HEK293 (cell line): ENCODE results near the gene VCX3A.

Experiments
- CTCF ChIA-PET: fragments of 350-600 bp; formaldehyde crosslinking; extraction: SDS; loops from one replicate; lab custom pipeline; 2021; ENCODE audit warnings: antibody characterized with exemption; lab: Yijun Ruan, JAX
- POLR2A ChIA-PET: fragments of 300-600 bp; formaldehyde crosslinking; extraction: SDS; loops from one replicate; lab custom pipeline; 2020; ENCODE audit warnings: antibody characterized with exemption, inconsistent platforms; lab: Yijun Ruan, JAX
- H3K27ac ChIP-seq: fragments of 200-500 bp; sonication (Bioruptor generic); 2 replicates; pipeline ENCODE4 v1.5.1; 2014; ENCODE audit warnings: low read depth, low read length, control low read depth, inconsistent platforms; ENCODE audit errors: extremely low read depth
- H3K36me3 ChIP-seq, 2 experiments: fragments of 200-500 bp in 1 of 2; sonication (Bioruptor generic) in 1 of 2; 1 replicate in 1 of 2; 2 replicates in 1 of 2; pipeline ENCODE4 v1.5.1; 2014 to 2017; ENCODE audit warnings: inconsistent platforms in 2 of 2, low read length in 2 of 2; ENCODE audit not compliant: control insufficient read depth in 2 of 2, insufficient read depth in 1 of 2
- H3K4me1 ChIP-seq: fragments of 200-500 bp; sonication (Bioruptor generic); 2 replicates; pipeline ENCODE4 v1.5.1; 2014; ENCODE audit warnings: mild to moderate bottlenecking, low read length, inconsistent platforms; ENCODE audit not compliant: control insufficient read depth, insufficient read depth
- H3K4me3 ChIP-seq: 2 replicates; pipeline ENCODE4 v1.5.1; 2011; ENCODE audit warnings: low read depth, mild to moderate bottlenecking, control low read depth, low read length, moderate library complexity
- H3K9me3 ChIP-seq: fragments of 200-500 bp; sonication (Bioruptor generic); 2 replicates; pipeline ENCODE4 v1.5.1; 2014; ENCODE audit warnings: low read depth, low read length, inconsistent platforms; ENCODE audit not compliant: control insufficient read depth, insufficient read depth
- GLI2 ChIP-seq: fragments of 450-650 bp; formaldehyde crosslinking; IDR thresholded peaks from 2 replicates; pipeline ENCODE4; 2017; ENCODE audit warnings: missing biosample characterization, missing genetic modification characterization, low read depth, borderline replicate concordance
- HOXA7 ChIP-seq: sonication (generic); formaldehyde crosslinking; IDR thresholded peaks from 2 replicates; pipeline ENCODE4 v1.8.1; 2022; ENCODE audit warnings: missing genetic modification reagents, borderline replicate concordance
- REPIN1 ChIP-seq: fragments of 450-650 bp; formaldehyde crosslinking; IDR thresholded peaks from 2 replicates; pipeline ENCODE4 v1.5.1; 2017; ENCODE audit warnings: missing biosample characterization, missing genetic modification characterization, low read depth
- SCRT1 ChIP-seq: fragments of 450-650 bp; formaldehyde crosslinking; IDR thresholded peaks from 2 replicates; pipeline ENCODE4 v1.5.1; 2016; ENCODE audit warnings: missing biosample characterization, missing genetic modification characterization, borderline replicate concordance
- SETDB1 ChIP-seq: IDR thresholded peaks from one replicate; pipeline ENCODE4 v1.6.1; 2017; ENCODE audit warnings: mild to moderate bottlenecking, low read length, moderate library complexity, mixed read lengths; ENCODE audit not compliant: insufficient read length
- ZBTB48 ChIP-seq: fragments of 450-650 bp; formaldehyde crosslinking; IDR thresholded peaks from 2 replicates; pipeline ENCODE4 v1.5.1; 2016; ENCODE audit warnings: missing biosample characterization, missing genetic modification characterization
- ZNF146 ChIP-seq: fragments of 450-650 bp; formaldehyde crosslinking; IDR thresholded peaks from 2 replicates; pipeline ENCODE4 v1.5.1; 2016; ENCODE audit warnings: missing biosample characterization, missing genetic modification characterization
- ZNF184 ChIP-seq: fragments of 450-650 bp; IDR thresholded peaks from 2 replicates; pipeline ENCODE4 v1.5.1; 2018; ENCODE audit warnings: missing biosample characterization, mild to moderate bottlenecking, missing genetic modification characterization
- ZNF2 ChIP-seq: fragments of 450-650 bp; formaldehyde crosslinking; IDR thresholded peaks from 2 replicates; pipeline ENCODE4 v1.5.1; 2016; ENCODE audit warnings: missing biosample characterization, missing genetic modification characterization
- ZNF202 ChIP-seq: fragments of 450-650 bp; formaldehyde crosslinking; IDR thresholded peaks from 2 replicates; pipeline ENCODE4 v1.5.1; 2016; ENCODE audit warnings: missing biosample characterization, missing genetic modification characterization, borderline replicate concordance
- ZNF311 ChIP-seq: fragments of 450-650 bp; formaldehyde crosslinking; IDR thresholded peaks from 2 replicates; pipeline ENCODE4 v1.5.1; 2017; ENCODE audit warnings: missing biosample characterization, missing genetic modification characterization, borderline replicate concordance
- ZNF555 ChIP-seq: fragments of 450-650 bp; formaldehyde crosslinking; conservative IDR thresholded peaks from 2 replicates; pipeline ENCODE4 v1.5.1; 2017; ENCODE audit warnings: missing biosample characterization, mild to moderate bottlenecking, missing genetic modification characterization, inconsistent platforms
- ZNF558 ChIP-seq: fragments of 450-650 bp; formaldehyde crosslinking; IDR thresholded peaks from 2 replicates; pipeline ENCODE4 v1.5.1; 2016; ENCODE audit warnings: missing biosample characterization, missing genetic modification characterization
- ZNF571 ChIP-seq: fragments of 450-650 bp; formaldehyde crosslinking; IDR thresholded peaks from 2 replicates; pipeline ENCODE4 v1.5.0; 2017; ENCODE audit warnings: missing biosample characterization, missing genetic modification characterization
- ZNF623 ChIP-seq: fragments of 450-650 bp; formaldehyde crosslinking; IDR thresholded peaks from 2 replicates; pipeline ENCODE4 v1.5.1; 2016; ENCODE audit warnings: missing biosample characterization, missing genetic modification characterization
- ZNF670 ChIP-seq: fragments of 450-650 bp; formaldehyde crosslinking; IDR thresholded peaks from 2 replicates; pipeline ENCODE4 v1.5.1; 2016; ENCODE audit warnings: missing biosample characterization, missing genetic modification characterization, low read depth
- ZNF701 ChIP-seq: fragments of 450-650 bp; formaldehyde crosslinking; IDR thresholded peaks from 2 replicates; pipeline ENCODE4 v1.5.1; 2016; ENCODE audit warnings: missing biosample characterization, missing genetic modification characterization
- ZNF747 ChIP-seq: fragments of 450-650 bp; formaldehyde crosslinking; IDR thresholded peaks from 2 replicates; pipeline ENCODE4 v1.5.1; 2016; ENCODE audit warnings: missing biosample characterization, missing genetic modification characterization
- ZNF837 ChIP-seq: fragments of 450-650 bp; formaldehyde crosslinking; IDR thresholded peaks from 2 replicates; pipeline ENCODE4 v1.5.1; 2016; ENCODE audit warnings: missing biosample characterization, missing genetic modification characterization
- ZXDB ChIP-seq: fragments of 450-650 bp; formaldehyde crosslinking; IDR thresholded peaks from 2 replicates; pipeline ENCODE4 v1.5.1; 2016; ENCODE audit warnings: missing biosample characterization, missing genetic modification characterization
- TF ChIP-seq, protein P1 (sequence below): fragments of 450-650 bp; formaldehyde crosslinking; IDR thresholded peaks from 2 replicates; pipeline ENCODE4 v1.5.1; 2017; ENCODE audit warnings: missing biosample characterization, missing genetic modification characterization
- TF ChIP-seq, protein P2 (sequence below): fragments of 450-650 bp; formaldehyde crosslinking; IDR thresholded peaks from 2 replicates; pipeline ENCODE4; 2016; ENCODE audit warnings: missing biosample characterization, missing genetic modification characterization
- TF ChIP-seq, protein P3 (sequence below): fragments of 450-650 bp; formaldehyde crosslinking; IDR thresholded peaks from 2 replicates; pipeline ENCODE4 v1.5.1; 2016; ENCODE audit warnings: missing biosample characterization, missing genetic modification characterization
- TF ChIP-seq, protein P4 (sequence below): fragments of 450-650 bp; formaldehyde crosslinking; IDR thresholded peaks from 2 replicates; pipeline ENCODE4 v1.5.0; 2017; ENCODE audit warnings: missing biosample characterization, missing genetic modification characterization, borderline replicate concordance
- TF ChIP-seq, protein P5 (sequence below): fragments of 450-650 bp; formaldehyde crosslinking; IDR thresholded peaks from 2 replicates; pipeline ENCODE4 v1.5.1; 2016; ENCODE audit warnings: missing biosample characterization, missing genetic modification characterization

The VCX3A gene

DNA sequence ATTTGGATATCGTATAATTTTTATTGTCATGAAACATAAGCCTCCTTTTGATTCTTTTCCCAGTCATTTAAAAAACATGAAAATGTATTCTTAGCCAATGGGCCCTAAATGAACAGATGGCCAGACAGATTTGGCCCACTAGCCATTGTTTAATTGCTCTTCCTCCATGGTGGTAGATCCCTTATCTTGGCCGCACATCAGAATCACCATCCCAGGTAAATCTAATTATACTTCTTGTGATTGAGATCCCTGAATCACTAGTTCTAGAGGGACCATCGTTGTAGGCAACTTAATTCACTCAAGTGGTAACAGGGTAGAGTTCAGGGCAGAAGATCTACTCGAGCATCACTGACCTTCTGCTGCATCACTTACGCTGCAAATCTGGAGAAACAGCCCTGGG lies 24.1 kb upstream of the VCX3A start:
- H3K27ac ChIP-seq: no peak overlapping the region
- H3K36me3 ChIP-seq: no peaks in the 10 kb centered on the region
- POLR2A ChIA-PET: no interaction called here
- no peak overlapping the region for H3K4me3 ChIP-seq
- no peaks in the 10 kb centered on the region for H3K4me1 ChIP-seq
- no peaks in the 10 kb centered on the region for H3K9me3 ChIP-seq
- TF ChIP-seq ZNF184 (tag by site-specific recombination) (no peak), ZBTB48 (no peak), ZNF837 (tag by site-specific recombination) (no peak), ZXDB (tag by site-specific recombination) (no peak), GLI2 (tag by site-specific recombination) (no peak), ZNF747 (tag by site-specific recombination) (no peak), SCRT1 (tag by site-specific recombination) (no peak), ZNF202 (no peak)
- TF ChIP-seq, all 188 proteins: peak for 0
- CTCF ChIA-PET: no interaction called here

DNA sequence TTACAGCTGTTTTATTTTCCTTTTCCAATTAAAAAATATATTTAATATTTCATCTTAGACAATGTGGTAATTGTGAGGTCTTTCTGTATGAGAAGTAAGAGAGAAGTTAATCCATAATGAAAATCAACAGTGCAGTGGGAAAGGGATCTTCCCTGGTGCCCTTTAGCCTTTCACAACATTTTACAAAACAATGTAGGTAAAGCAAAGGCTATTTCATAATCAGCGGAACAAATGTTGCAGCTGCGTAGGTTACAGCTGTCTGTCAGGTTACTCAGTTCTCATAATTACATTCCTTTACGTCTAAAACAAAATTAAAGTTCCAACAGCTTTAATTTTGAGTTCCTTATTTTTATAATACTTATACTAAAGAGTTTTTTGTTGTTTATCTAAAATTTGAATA lies 22.8 kb upstream of the VCX3A start:
- Histone ChIP-seq H3K36me3 (no peaks in the 10 kb centered on the region), H3K4me3 (no peak overlapping the region), H3K27ac (no peak overlapping the region), H3K4me1 (no peaks in the 10 kb centered on the region), H3K9me3 (no peaks in the 10 kb centered on the region)
- ChIA-PET CTCF (no interaction called here), POLR2A (no interaction called here)
- TF ChIP-seq, protein P1, sequence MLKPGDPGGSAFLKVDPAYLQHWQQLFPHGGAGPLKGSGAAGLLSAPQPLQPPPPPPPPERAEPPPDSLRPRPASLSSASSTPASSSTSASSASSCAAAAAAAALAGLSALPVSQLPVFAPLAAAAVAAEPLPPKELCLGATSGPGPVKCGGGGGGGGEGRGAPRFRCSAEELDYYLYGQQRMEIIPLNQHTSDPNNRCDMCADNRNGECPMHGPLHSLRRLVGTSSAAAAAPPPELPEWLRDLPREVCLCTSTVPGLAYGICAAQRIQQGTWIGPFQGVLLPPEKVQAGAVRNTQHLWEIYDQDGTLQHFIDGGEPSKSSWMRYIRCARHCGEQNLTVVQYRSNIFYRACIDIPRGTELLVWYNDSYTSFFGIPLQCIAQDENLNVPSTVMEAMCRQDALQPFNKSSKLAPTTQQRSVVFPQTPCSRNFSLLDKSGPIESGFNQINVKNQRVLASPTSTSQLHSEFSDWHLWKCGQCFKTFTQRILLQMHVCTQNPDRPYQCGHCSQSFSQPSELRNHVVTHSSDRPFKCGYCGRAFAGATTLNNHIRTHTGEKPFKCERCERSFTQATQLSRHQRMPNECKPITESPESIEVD (tag by site-specific recombination): no peak
- no peak for TF ChIP-seq REPIN1 (tag by site-specific recombination)
- TF ChIP-seq ZNF623: no peak
- no peak for TF ChIP-seq ZNF2 (tag by site-specific recombination)
- TF ChIP-seq ZNF555 (tag by site-specific recombination): no peak
- no peak for TF ChIP-seq ZNF670 (tag by site-specific recombination)
- TF ChIP-seq, protein P2, sequence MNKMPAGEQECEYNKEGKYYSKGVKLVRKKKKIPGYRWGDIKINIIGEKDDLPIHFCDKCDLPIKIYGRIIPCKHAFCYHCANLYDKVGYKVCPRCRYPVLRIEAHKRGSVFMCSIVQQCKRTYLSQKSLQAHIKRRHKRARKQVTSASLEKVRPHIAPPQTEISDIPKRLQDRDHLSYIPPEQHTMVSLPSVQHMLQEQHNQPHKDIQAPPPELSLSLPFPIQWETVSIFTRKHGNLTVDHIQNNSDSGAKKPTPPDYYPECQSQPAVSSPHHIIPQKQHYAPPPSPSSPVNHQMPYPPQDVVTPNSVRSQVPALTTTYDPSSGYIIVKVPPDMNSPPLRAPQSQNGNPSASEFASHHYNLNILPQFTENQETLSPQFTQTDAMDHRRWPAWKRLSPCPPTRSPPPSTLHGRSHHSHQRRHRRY: no peak
- TF ChIP-seq, protein P3, sequence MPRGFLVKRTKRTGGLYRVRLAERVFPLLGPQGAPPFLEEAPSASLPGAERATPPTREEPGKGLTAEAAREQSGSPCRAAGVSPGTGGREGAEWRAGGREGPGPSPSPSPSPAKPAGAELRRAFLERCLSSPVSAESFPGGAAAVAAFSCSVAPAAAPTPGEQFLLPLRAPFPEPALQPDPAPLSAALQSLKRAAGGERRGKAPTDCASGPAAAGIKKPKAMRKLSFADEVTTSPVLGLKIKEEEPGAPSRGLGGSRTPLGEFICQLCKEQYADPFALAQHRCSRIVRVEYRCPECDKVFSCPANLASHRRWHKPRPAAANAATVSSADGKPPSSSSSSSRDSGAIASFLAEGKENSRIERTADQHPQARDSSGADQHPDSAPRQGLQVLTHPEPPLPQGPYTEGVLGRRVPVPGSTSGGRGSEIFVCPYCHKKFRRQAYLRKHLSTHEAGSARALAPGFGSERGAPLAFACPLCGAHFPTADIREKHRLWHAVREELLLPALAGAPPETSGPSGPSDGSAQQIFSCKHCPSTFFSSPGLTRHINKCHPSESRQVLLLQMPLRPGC (tag by site-specific recombination): no peak
- no peak for TF ChIP-seq ZNF146 (tag by site-specific recombination)
- no peak for TF ChIP-seq ZNF571 (tag by site-specific recombination)
- no peak for TF ChIP-seq GLI2 (tag by site-specific recombination)
- TF ChIP-seq ZNF311 (tag by site-specific recombination): no peak
- TF ChIP-seq ZNF701 (tag by site-specific recombination): no peak
- no peak for TF ChIP-seq SETDB1
- TF ChIP-seq, protein P4, sequence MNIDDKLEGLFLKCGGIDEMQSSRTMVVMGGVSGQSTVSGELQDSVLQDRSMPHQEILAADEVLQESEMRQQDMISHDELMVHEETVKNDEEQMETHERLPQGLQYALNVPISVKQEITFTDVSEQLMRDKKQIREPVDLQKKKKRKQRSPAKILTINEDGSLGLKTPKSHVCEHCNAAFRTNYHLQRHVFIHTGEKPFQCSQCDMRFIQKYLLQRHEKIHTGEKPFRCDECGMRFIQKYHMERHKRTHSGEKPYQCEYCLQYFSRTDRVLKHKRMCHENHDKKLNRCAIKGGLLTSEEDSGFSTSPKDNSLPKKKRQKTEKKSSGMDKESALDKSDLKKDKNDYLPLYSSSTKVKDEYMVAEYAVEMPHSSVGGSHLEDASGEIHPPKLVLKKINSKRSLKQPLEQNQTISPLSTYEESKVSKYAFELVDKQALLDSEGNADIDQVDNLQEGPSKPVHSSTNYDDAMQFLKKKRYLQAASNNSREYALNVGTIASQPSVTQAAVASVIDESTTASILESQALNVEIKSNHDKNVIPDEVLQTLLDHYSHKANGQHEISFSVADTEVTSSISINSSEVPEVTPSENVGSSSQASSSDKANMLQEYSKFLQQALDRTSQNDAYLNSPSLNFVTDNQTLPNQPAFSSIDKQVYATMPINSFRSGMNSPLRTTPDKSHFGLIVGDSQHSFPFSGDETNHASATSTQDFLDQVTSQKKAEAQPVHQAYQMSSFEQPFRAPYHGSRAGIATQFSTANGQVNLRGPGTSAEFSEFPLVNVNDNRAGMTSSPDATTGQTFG (tag by site-specific recombination): no peak
- TF ChIP-seq, protein P5, sequence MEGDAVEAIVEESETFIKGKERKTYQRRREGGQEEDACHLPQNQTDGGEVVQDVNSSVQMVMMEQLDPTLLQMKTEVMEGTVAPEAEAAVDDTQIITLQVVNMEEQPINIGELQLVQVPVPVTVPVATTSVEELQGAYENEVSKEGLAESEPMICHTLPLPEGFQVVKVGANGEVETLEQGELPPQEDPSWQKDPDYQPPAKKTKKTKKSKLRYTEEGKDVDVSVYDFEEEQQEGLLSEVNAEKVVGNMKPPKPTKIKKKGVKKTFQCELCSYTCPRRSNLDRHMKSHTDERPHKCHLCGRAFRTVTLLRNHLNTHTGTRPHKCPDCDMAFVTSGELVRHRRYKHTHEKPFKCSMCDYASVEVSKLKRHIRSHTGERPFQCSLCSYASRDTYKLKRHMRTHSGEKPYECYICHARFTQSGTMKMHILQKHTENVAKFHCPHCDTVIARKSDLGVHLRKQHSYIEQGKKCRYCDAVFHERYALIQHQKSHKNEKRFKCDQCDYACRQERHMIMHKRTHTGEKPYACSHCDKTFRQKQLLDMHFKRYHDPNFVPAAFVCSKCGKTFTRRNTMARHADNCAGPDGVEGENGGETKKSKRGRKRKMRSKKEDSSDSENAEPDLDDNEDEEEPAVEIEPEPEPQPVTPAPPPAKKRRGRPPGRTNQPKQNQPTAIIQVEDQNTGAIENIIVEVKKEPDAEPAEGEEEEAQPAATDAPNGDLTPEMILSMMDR (tag by site-specific recombination): no peak
- TF ChIP-seq ZNF558 (tag by site-specific recombination): no peak
- no peak for TF ChIP-seq HOXA7 (CRISPR knock-in tag)
